Glutamatergic neuron (in vitro differentiated cells): ENCODE results near the gene CAPN5. TPM values are rescaled to one million over a fixed set of nuclear protein-coding genes. Genes with fewer than 3 reads are reported as not detected.

Experiments
- DNase-seq: peaks from one replicate; pipeline ENCODE4 v3.0.0; 2022
- H3K27ac Mint-ChIP-seq: one replicate; pipeline ENCODE4 v1.8.0; 2020; ENCODE audit warnings: mild to moderate bottlenecking, mixed read lengths, inconsistent platforms; ENCODE audit not compliant: unreplicated experiment
- H3K27me3 Mint-ChIP-seq: one replicate; pipeline ENCODE4 v1.8.0; 2020; ENCODE audit warnings: mild to moderate bottlenecking, moderate library complexity, mixed read lengths, inconsistent platforms; ENCODE audit not compliant: unreplicated experiment
- H3K36me3 Mint-ChIP-seq: one replicate; pipeline ENCODE4 v1.8.0; 2020; ENCODE audit warnings: mild to moderate bottlenecking, mixed read lengths, inconsistent platforms; ENCODE audit not compliant: unreplicated experiment
- H3K4me1 Mint-ChIP-seq: one replicate; pipeline ENCODE4 v1.8.0; 2020; ENCODE audit warnings: mild to moderate bottlenecking, low read depth, mixed read lengths, inconsistent platforms; ENCODE audit not compliant: unreplicated experiment
- H3K4me3 Mint-ChIP-seq: one replicate; pipeline ENCODE4 v1.8.0; 2020; ENCODE audit warnings: mild to moderate bottlenecking, mixed read lengths, inconsistent platforms; ENCODE audit not compliant: unreplicated experiment
- H3K9me3 Mint-ChIP-seq: one replicate; pipeline ENCODE4 v1.8.0; 2020; ENCODE audit warnings: mild to moderate bottlenecking, moderate library complexity, mixed read lengths, inconsistent platforms; ENCODE audit not compliant: unreplicated experiment
- CTCF ChIP-seq: fragments of 200-600 bp; sonication (generic); IDR thresholded peaks from one replicate; pipeline ENCODE4 v1.5.0; 2021; ENCODE audit not compliant: partially characterized antibody, unreplicated experiment
- total RNA-seq: library from RNA; stranded (reverse); fragmentation: NEBNext Ultra II Directional; extraction: Animal tissue kit (Norgen Biotek cat#: 25700); gene quantifications from one replicate; pipeline ENCODE4 v1.2.1, GENCODE V29; 2021; ENCODE audit not compliant: unreplicated experiment

Gene CAPN5
- total RNA-seq, 1 donor from 2014 or later, result 45.0 TPM

- Mint-ChIP-seq H3K9me3 (peaks cover 8% of the 10 kb centered on the region), H3K27ac (no peak overlapping the region), H3K4me3 (no peak overlapping the region), H3K4me1 (peaks cover 15% of the 10 kb centered on the region), H3K36me3 (no peaks in the 10 kb centered on the region), H3K27me3 (peaks cover 7% of the 10 kb centered on the region)
- DNase-seq, result no peak
- TF ChIP-seq CTCF, result no peak
These were observed 63.3 kb downstream of the CAPN5 start for GRCh38 chr11:77129842-77130756.

GRCh38 chr11:77130763-77131513, 64.2 kb downstream of the CAPN5 start:
- no peak for TF ChIP-seq CTCF
- no peaks in the 10 kb centered on the region for H3K36me3 Mint-ChIP-seq
- H3K9me3 Mint-ChIP-seq, result peaks cover 8% of the 10 kb centered on the region
- DNase-seq, result no peak
- peaks cover 8% of the 10 kb centered on the region for H3K27me3 Mint-ChIP-seq
- H3K4me1 Mint-ChIP-seq, result peaks cover 15% of the 10 kb centered on the region
- H3K27ac Mint-ChIP-seq, result no peak overlapping the region
- H3K4me3 Mint-ChIP-seq, result no peak overlapping the region

GRCh38 chr11:77131560-77131959, 64.8 kb downstream of the CAPN5 start:
- Mint-ChIP-seq H3K36me3 (no peaks in the 10 kb centered on the region), H3K9me3 (peaks cover 4% of the 10 kb centered on the region), H3K4me3 (no peak overlapping the region), H3K27ac (no peak overlapping the region), H3K27me3 (peaks cover 5% of the 10 kb centered on the region), H3K4me1 (peaks cover 17% of the 10 kb centered on the region)
- no peak for TF ChIP-seq CTCF
- DNase-seq, result no peak

- H3K4me3 Mint-ChIP-seq, result no peak overlapping the region
- DNase-seq, result no peak
- H3K36me3 Mint-ChIP-seq, result no peaks in the 10 kb centered on the region
- H3K4me1 Mint-ChIP-seq, result peaks cover 17% of the 10 kb centered on the region
- H3K27ac Mint-ChIP-seq, result no peak overlapping the region
- H3K27me3 Mint-ChIP-seq, result peaks cover 2% of the 10 kb centered on the region
- TF ChIP-seq CTCF, result no peak
- H3K9me3 Mint-ChIP-seq, result no peaks in the 10 kb centered on the region
These were observed 68.3 kb downstream of the CAPN5 start for GRCh38 chr11:77135069-77135468.

- Mint-ChIP-seq H3K27ac (no peak overlapping the region), H3K9me3 (no peaks in the 10 kb centered on the region), H3K36me3 (no peaks in the 10 kb centered on the region), H3K4me3 (no peak overlapping the region), H3K4me1 (peaks cover 18% of the 10 kb centered on the region), H3K27me3 (peaks cover 2% of the 10 kb centered on the region)
- no peak for DNase-seq
- no peak for TF ChIP-seq CTCF
These were observed 69.3 kb downstream of the CAPN5 start for GRCh38 chr11:77136074-77136473.
